Stimulated activated CD4-positive, alpha-beta T cell treated with anti-CD3 and anti-CD28 coated beads, TNF-alpha, amount 100 ng/mL, for 24 hours (primary cell): ENCODE data around the gene SYNE4.

Experiments
- DNase-seq, 3 experiments: peaks; one replicate each; pipeline ENCODE4 v3.0.0-alpha.2; 2020; ENCODE audit warnings: low read depth in 3 of 3

Gene SYNE4

DNA sequence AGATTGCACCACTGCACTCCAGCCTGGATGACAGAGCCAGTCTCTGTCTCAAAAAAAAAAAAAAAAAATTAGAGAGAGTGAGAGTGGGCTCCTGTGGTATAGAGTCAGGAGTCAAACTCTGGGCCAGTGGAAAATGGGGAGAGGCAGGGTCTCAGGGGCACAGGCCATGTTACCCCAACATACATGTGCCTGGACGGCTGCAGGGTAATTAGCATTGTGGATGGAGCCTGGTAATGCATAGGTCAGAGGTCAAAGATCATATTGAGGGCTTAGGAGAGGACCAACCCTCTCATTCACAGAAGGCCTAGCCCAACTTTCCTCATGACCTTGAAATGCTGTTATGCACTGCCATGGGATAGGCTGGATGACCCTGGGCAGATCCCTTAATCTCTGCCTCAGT lies 16.9 kb upstream of the SYNE4 start:
- no peak for DNase-seq

DNA sequence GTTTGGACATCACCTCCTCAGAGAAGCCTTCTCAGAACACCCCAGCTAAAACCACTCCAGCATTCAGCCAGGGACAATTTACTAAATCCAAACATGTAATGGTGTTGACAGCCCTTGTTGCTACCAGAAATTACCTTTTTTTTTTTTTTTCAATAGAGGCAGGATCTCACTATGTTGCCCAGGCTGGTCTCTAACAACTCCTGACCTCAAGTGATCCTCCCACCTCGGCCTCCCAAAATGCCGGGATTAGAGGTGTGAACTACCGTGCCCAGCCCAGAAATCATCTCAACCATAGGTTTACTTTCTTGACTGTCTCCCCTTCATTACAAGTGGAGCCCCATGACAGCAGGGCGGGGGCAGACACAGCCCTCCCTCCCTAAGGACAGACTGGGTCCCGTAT lies 14.8 kb upstream of the SYNE4 start:
- no peak for DNase-seq

DNA sequence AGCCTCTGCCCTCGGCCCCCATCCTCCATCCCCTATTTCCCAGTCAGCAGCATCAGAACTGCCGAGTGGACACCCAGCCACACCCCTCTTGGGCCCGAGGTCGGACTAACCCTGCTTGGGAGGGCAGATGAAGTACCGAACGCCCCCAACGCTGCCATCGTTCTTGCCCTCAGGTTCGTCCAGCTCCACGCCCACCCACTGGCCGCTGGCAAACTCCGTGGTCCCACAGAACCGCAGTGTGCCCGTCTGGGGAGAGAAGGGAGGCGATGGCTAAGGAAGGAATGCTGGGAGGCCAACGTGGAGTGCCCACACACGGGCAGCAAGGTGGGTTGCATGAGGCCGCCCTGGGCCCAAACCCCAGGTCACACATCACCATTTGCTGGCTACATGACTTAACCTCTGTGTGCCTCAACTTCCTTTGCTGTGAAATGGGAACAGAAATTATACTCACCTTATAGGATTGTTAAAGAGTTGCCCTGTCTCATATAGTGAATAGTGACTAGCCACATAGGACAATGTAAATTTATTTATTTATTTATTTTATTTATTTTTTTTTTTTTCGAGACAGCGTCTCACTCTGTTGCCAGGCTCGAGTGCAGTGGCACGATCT lies 10.6 kb upstream of the SYNE4 start:
- DNase-seq = no peak

DNA sequence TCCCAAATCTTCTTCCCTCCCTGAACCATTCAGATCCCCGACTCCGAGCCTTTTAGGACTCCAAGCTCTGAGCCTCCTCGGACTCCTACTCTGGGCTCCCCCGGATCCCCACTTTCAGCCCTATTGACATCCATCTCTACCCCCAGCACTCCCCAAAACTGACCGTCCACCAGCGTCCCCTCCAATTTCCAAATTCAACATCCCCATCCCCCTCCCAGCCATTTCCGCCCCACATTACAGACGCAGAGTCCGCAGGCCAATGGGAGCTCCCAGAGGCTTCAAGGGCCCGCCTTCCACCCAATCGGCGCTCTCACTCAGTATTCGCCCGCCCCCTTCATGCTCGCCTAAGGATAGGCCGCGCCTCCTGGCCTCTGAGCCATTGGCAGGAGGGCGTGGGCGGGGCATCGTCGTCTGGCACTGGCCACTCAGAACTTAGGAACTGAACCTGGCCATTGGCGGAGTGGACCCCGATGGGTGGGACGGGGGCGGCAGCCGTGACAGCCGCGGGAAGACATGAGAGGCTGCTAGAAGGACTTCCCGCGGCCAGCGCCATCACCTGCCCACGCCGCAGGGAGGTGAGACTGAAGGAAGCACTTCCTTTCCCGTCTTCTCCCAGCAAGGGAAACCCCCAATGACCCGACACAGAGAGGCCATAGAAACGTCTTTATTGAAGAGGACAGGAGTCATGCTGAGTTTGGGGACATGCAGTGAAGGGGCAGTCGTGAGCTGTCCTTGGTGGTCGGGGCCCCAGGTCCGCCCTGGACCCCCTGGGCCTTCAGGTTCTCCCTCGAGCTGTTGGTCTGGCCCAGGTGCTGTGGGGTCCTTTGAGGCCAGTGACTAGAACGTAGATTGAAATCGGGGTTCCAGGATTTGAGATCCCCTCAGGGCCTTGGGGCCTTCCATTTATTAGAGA lies 5.7 kb upstream of the SYNE4 start, which contains the start of gene ALKBH6:
TSS of gene ALKBH6 (minus strand) at position 202 of the 913 bp plus-strand sequence. CDS start 816 bp downstream, outside the sequence.
- peak; percentile 99 to 100 (median 100) for DNase-seq

DNA sequence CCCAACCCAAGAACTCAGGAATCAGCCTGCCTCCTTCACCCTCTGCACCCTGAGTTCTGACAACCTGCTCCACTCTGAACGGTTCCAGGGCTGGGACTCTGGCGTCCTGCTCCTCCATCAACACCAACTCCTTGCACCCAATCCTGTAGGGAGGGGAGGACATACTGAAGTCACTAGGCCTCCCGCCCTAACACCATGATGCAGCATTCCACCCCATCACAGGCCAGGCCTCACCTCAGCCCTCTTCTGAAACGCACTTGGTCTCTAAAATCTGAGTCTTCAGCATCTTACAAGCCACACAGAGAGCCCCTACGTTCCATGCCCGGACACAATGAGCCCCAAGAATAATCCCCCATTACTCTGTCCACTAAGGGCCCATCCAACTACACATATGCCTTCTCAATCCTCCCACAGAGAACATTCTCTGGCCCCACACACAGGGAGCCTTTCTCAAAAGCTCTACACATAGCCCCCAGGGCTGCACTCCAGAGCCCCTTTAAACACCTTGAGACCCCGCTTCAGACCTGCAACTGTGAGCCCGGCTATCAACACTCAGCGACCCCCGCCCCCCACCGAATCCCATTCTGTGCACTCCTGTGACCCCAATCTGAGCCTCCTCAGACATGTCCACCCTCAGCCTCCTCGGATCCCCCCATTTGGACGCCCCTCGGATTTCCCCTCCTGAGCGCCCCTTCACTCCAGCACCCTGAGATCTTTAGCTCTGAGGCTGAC lies 4.8 kb upstream of the SYNE4 start:
- no peak for DNase-seq

DNA sequence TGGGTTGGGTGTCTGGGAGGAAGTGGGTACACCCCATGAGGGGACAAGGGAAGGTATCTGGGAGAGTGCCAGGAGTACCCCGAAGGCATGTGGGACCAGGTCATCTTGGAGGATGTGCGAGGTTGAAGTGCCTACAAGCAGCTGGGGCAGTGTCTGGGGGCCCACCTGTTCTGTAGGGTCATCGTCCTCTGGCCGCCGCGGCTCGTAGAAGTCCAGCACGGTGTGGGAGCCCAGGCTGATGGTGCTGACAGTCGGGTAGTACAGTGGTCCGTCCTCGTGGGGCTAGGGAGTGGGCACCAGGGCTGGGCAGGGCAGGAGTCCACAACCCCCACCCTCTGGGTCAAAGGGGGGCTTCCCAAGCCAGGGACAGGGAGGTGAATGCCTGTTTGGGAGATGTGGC lies 1.8 kb upstream of the SYNE4 start:
- DNase-seq = no peak

DNA sequence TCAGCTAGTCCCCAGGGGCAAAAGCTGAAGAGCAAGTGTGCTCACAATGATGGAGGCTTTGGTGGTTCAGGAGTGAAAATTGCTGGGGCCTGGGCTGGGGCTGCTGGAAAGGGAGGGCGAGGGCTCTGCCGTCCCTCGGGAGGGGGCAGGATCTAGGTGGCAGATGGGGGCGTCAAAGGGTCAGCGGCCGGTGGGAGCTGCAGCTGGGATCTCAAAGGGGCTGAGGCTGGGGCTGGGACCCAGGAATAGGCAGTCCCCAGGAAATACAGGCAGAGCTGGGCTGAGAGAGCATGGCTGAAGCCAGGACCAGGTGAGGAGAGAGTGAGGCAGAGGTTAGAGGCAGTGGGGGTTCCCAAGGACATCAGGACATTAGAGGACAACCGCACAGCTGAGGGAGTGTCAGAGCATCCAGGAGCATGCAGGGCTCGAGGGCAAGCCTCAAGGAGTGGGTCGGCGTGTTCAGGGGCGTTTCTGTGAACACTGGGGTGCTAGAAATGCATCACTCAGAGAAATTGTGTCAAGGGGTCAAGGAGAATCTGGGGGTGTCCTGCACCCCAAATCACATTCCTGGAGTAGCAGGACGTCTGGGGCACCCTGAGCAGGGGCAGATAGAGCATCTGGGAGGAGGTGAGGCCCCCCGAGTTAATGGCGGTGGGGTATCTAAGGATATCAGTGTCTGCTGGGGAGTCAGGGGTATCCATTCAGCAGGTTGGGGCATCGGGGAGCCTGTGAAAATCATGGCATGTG lies 1.2 kb upstream of the SYNE4 start:
- DNase-seq = no peak

DNA sequence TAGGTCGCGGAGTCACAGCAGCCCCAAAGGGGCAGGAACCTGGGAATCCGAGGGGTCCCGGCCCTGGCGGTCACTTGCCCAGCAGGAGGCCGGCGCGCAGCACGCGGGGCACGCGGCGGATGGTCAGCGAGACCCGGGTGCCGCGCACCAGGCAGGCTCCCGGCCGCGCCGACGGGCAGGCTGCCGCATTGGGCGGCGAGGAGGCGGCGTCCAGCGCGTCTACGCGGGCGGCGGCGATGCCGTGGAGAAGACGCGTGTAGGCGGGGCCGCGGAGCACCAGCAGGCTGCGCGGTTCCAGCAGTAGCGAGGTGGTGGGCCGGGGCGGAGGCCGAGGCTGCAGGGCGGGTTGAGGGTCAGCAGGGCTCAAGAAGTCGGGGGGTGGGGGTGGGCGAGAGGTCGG lies 607 bp upstream of the SYNE4 start:
- peak in 1 of 3 experiments; percentile 56 for DNase-seq

DNA sequence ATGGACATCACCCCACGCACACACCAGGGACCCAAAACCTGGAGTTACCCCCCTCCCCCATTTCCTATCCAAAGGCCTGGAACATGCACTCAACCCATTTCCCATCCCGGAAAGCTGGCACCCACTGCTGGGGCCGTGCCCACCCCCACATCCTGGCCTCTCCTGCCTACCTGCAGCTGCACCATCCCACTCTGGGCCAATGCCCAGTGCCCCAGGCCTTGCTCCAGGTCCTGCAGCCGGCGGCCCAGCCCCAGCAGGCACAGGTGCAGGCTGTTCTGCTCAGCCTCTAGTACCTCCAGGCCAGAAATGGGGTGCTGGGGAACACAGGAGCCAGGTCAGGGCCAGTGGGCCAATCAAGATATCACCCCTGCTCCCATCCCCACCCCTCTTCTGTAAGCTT lies 1.7 kb downstream of the SYNE4 start:
- no peak for DNase-seq

DNA sequence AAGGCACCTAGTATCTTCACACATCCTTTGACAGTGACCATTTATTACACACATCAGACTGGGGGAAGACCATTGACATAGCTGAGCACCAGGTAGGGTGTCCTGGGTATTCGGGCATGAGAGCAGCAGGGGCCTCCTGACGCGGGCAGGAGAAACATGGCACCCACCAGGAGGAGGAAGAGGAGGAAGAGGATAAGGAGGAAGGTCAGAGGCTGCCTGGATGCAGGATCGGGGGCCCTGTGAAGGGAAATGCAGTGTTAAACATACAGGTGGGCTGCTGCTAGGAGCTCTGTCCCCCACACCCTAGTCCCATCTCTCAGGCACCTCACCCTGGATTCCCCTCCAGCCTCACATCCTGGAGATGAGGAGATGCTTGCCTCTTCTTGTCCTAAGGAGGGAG lies 5.3 kb downstream of the SYNE4 start:
- no peak for DNase-seq

DNA sequence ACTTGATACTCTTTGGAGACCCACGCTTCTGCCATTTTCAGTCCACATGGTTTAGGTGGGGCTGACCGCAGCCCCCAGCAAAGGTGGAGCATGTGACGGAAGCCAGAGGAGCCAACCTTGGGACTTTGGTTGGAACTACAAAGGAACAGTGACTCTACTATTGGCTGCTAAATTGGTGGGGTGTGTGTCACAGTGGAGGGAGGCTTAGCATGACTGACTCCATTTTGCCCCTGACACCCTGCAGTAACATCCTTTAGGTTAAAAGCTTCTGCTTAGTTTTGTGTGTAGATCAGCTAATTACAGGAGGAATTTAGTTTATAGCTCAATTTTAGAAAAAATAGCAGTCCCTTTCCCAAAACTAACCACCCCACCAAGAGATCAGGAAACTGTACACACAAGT lies 7.0 kb downstream of the SYNE4 start:
- no peak for DNase-seq

DNA sequence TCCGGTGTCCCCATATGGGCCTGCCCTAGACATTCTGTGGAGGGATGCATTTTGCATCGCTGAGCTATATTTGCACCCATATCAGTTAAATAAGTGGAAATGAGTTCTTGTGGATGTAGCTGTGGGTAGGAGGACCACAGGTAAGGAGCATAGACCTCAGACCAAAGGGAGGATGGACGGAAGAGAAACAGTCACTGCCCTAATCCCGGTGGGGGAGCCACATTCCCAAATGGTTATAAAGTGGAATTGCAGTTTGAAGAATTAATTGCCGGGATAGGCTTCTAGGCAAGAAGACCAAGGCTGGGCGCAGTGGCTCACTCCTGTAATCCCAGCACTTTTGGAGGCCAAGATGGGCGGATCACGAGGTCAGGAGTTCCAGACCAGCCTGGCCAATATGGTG lies 11.8 kb downstream of the SYNE4 start:
- DNase-seq = no peak

DNA sequence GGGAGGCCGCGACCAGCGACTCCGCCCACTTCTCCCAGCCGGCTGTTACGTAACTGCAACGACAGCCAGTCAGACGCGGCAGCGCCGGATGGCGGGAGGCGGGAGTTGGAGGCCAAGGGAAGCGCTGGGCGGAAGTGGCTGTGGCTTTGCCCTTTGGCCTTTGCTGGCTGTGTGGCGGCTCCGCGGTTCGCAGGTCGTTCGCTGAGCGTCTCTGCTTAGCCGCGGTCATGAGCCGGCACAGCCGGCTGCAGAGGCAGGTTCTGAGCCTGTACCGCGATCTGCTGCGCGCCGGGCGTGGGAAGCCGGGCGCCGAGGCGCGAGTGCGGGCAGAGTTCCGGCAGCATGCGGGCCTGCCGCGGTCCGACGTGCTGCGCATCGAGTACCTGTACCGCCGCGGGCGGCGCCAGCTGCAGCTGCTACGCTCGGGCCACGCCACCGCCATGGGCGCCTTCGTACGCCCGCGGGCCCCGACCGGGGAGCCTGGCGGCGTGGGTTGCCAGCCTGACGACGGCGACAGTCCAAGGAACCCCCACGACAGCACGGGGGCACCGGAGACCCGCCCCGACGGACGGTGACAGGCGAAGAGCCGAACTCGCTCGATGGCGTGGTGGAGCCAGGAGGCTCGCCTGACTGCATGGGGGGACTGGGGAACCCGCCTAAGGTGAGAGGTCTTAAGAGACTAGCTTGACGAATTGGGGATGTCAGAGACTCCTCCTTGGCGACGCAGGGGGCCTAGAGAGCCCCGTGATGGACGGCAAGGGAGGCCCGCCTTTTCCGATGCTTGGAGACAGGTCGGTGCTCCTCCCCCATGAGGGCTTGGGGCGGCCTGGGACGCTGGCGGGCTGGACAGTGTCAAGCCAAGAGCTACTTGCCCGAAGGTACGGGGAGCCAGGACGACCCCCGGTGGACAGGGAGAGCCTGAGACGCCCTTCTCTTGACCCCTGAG lies 13.3 kb downstream of the SYNE4 start, which contains the start of gene SDHAF1:
TSS of gene SDHAF1 (plus strand) at position 141 of the 946 bp plus-strand sequence. CDS start at position 228, 87 bp downstream.
- DNase-seq = peak; percentile 87 to 98 (median 94)

DNA sequence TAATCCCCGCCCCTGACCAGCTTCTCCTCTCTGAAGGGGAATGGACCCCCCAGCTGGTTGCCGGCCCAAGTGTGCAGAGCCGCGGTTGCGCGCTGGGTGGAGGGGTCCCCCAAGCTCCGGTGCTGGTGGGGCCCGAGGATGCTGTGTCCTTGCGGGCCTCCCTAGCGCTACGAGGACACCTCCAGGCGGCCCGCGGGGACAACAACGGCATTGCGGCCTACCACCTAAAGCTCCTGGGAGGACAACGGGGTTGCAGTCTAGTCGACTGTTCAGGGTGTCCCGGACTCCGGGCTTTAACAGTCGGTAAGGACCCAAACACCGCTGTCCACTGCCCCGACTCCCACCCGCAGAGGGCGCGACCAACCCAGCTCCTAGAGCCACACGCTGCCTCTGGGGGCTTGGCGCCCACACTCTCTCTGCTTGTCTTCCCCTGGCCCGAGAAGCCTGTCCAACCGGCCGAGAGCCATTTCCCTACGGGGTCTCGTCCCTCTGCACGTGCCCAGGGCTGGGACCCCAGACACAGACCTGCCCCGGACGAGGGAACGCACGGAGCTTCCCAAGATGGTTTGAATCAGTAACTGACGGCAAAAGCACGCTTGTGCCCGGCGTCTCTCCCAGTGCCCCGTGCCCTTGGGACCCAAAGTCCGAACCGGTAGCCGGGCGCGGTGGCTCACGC lies 14.6 kb downstream of the SYNE4 start:
- no peak for DNase-seq

DNA sequence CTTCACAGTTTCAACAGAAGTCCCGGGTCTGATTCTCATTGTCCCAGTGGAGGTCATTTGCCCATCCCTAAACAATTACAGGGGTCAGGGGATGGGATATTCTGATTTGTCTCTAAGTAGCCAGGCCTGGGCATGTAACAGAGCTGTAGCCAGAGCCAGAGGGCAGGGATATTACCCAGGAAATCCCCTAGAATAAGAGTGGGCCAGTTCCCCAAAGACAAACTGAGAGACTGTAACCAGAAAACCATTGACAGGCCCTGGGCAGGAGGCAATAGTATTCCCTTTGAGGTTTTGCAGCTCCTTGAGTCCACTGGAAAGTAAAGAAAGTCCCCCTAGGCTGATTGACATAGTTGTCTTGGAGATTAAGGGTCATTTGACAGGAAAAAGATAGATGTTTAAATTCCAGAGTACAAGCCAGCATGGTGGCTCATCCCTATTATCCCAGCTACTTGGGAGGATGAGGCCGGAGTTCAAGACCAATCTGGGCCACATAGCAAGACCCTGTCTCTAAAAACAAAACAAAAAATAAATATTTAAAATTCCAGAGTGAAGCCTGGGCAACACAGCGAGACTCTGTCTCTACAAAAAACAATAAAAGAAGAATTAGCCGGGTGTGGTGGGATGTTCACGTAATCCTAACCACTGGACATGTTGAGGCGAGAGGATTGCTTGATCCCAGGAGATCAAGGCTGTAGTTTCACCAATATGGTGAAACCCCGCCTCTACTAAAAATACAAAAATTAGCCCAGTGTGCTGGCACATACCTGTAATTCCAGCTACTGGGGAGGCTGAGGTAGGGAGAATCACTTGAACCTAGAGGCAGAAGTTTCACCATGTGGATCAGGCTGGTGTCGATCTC lies 15.5 kb downstream of the SYNE4 start:
- no peak for DNase-seq

DNA sequence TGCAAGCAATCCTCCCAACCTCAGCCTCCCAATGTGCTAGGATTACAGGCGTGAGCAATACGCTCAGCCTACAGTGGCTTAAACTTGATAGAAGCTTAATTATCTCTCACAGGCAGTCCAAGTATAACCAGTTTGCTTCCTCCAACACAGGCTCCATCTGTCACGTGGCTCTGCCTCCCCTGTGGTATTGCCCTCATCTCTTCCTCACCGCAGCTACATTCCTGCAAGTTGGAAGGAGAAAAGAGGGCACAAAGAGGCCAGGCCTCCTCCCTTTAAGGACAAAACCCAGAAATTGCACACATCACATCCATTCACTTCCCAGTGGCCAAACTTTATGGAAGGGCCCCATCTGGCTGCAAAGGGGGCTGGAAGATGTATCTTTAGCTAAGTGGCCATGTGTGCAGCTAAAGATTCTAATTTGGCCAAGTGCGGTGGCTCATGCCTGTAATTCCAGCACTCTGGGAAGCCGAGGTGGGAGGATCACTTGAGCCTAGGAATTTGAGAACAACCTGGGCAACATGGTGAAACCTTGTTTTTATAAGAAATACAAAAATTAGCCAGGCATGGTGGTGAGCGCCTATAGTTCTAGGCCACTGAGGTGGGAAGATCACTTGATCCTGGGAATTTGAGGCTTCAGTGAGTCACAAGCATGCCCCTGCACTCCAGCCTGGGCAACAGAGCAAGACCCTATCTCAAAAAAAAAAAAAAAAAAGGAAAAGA lies 16.7 kb downstream of the SYNE4 start:
- no peak for DNase-seq

DNA sequence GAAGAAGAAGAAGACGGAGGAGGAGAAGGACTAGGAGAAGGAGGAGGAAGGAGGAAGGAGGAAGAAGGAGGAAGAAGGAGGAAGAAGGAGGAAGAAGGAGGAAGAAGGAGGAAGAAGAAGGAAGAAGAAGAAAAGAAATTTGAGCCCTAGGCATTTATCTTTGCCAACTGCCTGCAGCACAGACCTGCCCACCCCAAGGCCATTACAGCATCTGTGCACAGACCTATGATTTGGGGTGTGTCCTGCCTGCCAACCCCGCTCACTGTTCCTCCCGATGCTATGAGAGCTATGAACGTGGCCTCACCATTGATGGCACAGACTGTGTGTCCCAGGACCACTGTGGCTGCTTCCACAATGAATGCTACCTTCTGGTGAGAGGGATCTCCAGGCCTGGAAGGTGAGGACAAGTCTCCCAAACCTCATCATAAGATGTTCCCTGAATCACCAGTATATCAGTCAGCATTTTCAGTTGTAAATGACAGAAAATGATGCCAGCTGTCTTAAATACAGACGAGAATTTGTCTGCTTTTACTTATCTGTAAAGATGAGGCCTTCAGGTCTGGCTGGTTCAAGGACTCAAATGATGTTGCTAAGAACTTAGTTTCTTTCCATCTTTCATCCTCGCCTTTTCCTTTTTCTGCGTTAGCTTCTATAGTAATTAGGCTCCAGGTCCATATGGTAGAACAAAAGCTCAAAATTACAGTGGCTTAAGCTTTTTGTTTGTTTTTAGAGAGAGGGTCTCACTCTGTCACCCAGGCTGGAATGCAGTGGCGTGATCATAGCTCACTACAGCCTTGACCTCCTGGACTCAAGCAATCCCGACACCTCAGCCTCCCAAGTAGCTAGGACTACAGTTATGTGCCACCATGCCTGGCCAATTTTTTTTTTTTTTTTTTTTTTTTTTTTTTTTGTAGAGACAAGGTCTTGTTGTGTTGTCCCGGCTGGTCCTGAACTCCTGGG lies 17.6 kb downstream of the SYNE4 start:
- DNase-seq = no peak
